Measurements from ENCODE around the gene TYW5. TPM values are rescaled to one million over a fixed set of nuclear protein-coding genes. Genes with fewer than 3 reads are reported as not detected.

TYW5 gene, protein sequence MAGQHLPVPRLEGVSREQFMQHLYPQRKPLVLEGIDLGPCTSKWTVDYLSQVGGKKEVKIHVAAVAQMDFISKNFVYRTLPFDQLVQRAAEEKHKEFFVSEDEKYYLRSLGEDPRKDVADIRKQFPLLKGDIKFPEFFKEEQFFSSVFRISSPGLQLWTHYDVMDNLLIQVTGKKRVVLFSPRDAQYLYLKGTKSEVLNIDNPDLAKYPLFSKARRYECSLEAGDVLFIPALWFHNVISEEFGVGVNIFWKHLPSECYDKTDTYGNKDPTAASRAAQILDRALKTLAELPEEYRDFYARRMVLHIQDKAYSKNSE
- 3.6 and 4.7 TPM in 2 replicates for polyA plus RNA-seq (2012; rRNA removed)
- 3.7 and 4.7 TPM in 2 replicates for polyA plus RNA-seq (2012; cell fraction: cytosol; rRNA removed)
- polyA plus RNA-seq (2012; cell fraction: nucleus; rRNA removed): 5.6 and 12.3 TPM in 2 replicates

DNA sequence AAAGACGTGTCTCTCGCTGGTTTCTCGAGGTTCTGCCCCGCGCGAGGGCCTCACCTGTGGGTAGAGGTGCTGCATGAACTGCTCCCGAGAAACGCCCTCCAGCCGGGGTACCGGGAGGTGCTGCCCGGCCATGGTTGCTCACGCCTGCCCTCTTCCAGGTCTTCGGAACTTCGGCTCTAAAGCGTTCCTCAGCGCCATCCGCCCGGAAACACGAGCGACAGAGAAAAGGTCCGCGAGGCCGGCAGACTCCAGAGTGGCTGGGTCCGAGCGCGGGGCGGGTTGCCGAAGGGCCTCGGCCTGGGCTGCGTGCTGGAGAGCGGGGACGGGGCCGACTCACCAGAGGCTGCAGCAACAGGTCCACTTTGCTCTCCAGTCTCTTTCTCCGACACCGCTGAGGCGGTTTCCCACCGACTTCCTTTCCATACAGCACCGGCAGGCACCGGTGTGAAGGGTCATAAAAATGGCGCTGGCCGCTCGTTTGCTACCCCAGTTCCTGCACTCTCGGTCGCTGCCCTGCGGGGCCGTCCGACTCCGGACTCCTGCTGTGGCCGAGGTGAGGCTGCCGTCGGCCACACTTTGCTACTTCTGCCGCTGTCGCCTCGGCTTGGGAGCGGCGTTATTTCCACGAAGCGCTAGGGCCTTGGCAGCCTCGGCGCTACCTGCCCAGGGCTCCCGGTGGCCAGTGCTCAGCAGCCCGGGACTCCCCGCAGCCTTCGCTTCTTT lies at the start of gene TYW5, which contains the start of gene MAIP1:
TYW5 (minus strand) TSS at position 153 of the 723 bp plus-strand sequence; CDS start at position 132, 21 bp downstream.
MAIP1 (plus strand) TSS at position 244 of the 723 bp plus-strand sequence; CDS start at position 461, 217 bp downstream.
- ChIA-PET POLR2A (no interaction called here), CTCF (interaction anchor here (1.4 kb wide), 1 partner anchor 34 kb away, joined by 3 read pairs; no protein-coding TSS in a partner anchor)
- H3K36me3 ChIP-seq (replicated peaks in 1 of 2; ENCODE audit: control insufficient read depth in 1 of 2, insufficient read depth in 2 of 2, low read length in 1 of 2): peaks cover 17 to 42% of the 10 kb centered on the region in 2 experiments
- H3K9ac ChIP-seq: peak within 1 kb of the TSS; percentile 90
- no peaks in the 10 kb centered on the region for H3K27me3 ChIP-seq (ENCODE audit: insufficient read depth)
- no peaks in the 10 kb centered on the region for H4K20me1 ChIP-seq (ENCODE audit: insufficient read depth)
- H3F3A ChIP-seq (replicated peaks; ENCODE audit: insufficient read depth): peaks cover 11% of the 10 kb centered on the region
- no peaks in the 10 kb centered on the region for H3K9me2 ChIP-seq
- no peaks in the 10 kb centered on the region for H3K9me3 ChIP-seq
- TF ChIP-seq JUND (IDR thresholded peaks at IDR 0.05) (no peak), EP300 (IDR thresholded peaks at IDR 0.05; ENCODE audit: borderline replicate concordance in 1 of 2, low read depth in 1 of 2, low read length in 1 of 2) (0 out of 4 replicates have a peak, but pooled peaks of 1 of the 2 experiments have one; percentile 36), MXI1 (IDR thresholded peaks at IDR 0.05; ENCODE audit: low read depth, low read length) (peak; percentile 66; the same call in 1 of the 2 replicates), SMC3 (IDR thresholded peaks at IDR 0.05; ENCODE audit: low read depth, low read length) (no peak), MEF2A (IDR thresholded peaks at IDR 0.05; ENCODE audit: borderline replicate concordance, low read depth) (peak; percentile 49; the same call in 1 of the 2 replicates), NFIC (IDR thresholded peaks at IDR 0.05; ENCODE audit: borderline replicate concordance) (no peak), GABPA (IDR thresholded peaks at IDR 0.05; ENCODE audit: low read depth) (peak; percentile 83), TAF1 (IDR thresholded peaks at IDR 0.05; ENCODE audit: borderline replicate concordance, low read depth, low read length) (peak; percentile 90), NRF1 (IDR thresholded peaks at IDR 0.05; ENCODE audit: low read depth, low read length) (no peak), FOXJ3 (CRISPR knock-in tag; IDR thresholded peaks at IDR 0.05) (0 out of 2 replicates have a peak, but pooled peaks have one; percentile 17), TCF12 (IDR thresholded peaks at IDR 0.05) (peak; percentile 31; the same call in 1 of the 2 replicates), FOXM1 (IDR thresholded peaks at IDR 0.05; ENCODE audit: low read depth) (no peak), ELF1 (IDR thresholded peaks at IDR 0.05) (peak; percentile 73), FOSL2 (IDR thresholded peaks at IDR 0.05; ENCODE audit: borderline replicate concordance, low read depth) (0 out of 2 replicates have a peak, but pooled peaks have one; percentile 26), POLR2AphosphoS5 (IDR thresholded peaks at IDR 0.05; ENCODE audit: low read depth, low read length) (peak; percentile 94), SIN3A (IDR thresholded peaks at IDR 0.05; ENCODE audit: borderline replicate concordance, low read depth, low read length) (0 out of 2 replicates have a peak, but pooled peaks have one; percentile 34), YY1 (IDR thresholded peaks at IDR 0.05; ENCODE audit: low read depth) (peak; percentile 97)
- TF ChIP-seq, protein P1, sequence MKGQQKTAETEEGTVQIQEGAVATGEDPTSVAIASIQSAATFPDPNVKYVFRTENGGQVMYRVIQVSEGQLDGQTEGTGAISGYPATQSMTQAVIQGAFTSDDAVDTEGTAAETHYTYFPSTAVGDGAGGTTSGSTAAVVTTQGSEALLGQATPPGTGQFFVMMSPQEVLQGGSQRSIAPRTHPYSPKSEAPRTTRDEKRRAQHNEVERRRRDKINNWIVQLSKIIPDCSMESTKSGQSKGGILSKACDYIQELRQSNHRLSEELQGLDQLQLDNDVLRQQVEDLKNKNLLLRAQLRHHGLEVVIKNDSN (IDR thresholded peaks at IDR 0.05; ENCODE audit: borderline replicate concordance, low read depth): peak; percentile 63
- TF ChIP-seq, protein P2, sequence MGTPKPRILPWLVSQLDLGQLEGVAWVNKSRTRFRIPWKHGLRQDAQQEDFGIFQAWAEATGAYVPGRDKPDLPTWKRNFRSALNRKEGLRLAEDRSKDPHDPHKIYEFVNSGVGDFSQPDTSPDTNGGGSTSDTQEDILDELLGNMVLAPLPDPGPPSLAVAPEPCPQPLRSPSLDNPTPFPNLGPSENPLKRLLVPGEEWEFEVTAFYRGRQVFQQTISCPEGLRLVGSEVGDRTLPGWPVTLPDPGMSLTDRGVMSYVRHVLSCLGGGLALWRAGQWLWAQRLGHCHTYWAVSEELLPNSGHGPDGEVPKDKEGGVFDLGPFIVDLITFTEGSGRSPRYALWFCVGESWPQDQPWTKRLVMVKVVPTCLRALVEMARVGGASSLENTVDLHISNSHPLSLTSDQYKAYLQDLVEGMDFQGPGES (IDR thresholded peaks at IDR 0.05; ENCODE audit: low read depth, low read length): no peak
- TF ChIP-seq, protein P3, sequence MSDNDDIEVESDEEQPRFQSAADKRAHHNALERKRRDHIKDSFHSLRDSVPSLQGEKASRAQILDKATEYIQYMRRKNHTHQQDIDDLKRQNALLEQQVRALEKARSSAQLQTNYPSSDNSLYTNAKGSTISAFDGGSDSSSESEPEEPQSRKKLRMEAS (IDR thresholded peaks at IDR 0.05; ENCODE audit: low read depth): peak; percentile 81
- TF ChIP-seq, protein P4, sequence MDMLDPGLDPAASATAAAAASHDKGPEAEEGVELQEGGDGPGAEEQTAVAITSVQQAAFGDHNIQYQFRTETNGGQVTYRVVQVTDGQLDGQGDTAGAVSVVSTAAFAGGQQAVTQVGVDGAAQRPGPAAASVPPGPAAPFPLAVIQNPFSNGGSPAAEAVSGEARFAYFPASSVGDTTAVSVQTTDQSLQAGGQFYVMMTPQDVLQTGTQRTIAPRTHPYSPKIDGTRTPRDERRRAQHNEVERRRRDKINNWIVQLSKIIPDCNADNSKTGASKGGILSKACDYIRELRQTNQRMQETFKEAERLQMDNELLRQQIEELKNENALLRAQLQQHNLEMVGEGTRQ (IDR thresholded peaks at IDR 0.05; ENCODE audit: borderline replicate concordance, low read depth, low read length): no peak
- TF ChIP-seq, protein P5, sequence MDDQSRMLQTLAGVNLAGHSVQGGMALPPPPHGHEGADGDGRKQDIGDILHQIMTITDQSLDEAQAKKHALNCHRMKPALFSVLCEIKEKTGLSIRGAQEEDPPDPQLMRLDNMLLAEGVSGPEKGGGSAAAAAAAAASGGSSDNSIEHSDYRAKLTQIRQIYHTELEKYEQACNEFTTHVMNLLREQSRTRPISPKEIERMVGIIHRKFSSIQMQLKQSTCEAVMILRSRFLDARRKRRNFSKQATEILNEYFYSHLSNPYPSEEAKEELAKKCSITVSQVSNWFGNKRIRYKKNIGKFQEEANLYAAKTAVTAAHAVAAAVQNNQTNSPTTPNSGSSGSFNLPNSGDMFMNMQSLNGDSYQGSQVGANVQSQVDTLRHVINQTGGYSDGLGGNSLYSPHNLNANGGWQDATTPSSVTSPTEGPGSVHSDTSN (IDR thresholded peaks at IDR 0.05): peak; percentile 28; the same call in 1 of the 2 replicates
- TF ChIP-seq, protein P6, sequence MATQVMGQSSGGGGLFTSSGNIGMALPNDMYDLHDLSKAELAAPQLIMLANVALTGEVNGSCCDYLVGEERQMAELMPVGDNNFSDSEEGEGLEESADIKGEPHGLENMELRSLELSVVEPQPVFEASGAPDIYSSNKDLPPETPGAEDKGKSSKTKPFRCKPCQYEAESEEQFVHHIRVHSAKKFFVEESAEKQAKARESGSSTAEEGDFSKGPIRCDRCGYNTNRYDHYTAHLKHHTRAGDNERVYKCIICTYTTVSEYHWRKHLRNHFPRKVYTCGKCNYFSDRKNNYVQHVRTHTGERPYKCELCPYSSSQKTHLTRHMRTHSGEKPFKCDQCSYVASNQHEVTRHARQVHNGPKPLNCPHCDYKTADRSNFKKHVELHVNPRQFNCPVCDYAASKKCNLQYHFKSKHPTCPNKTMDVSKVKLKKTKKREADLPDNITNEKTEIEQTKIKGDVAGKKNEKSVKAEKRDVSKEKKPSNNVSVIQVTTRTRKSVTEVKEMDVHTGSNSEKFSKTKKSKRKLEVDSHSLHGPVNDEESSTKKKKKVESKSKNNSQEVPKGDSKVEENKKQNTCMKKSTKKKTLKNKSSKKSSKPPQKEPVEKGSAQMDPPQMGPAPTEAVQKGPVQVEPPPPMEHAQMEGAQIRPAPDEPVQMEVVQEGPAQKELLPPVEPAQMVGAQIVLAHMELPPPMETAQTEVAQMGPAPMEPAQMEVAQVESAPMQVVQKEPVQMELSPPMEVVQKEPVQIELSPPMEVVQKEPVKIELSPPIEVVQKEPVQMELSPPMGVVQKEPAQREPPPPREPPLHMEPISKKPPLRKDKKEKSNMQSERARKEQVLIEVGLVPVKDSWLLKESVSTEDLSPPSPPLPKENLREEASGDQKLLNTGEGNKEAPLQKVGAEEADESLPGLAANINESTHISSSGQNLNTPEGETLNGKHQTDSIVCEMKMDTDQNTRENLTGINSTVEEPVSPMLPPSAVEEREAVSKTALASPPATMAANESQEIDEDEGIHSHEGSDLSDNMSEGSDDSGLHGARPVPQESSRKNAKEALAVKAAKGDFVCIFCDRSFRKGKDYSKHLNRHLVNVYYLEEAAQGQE (IDR thresholded peaks at IDR 0.05; ENCODE audit: low read depth, low read length): peak; percentile 48; the same call in 1 of the 2 replicates
- H2AFZ ChIP-seq (ENCODE audit: low read depth): peak within 1 kb of the TSS; percentile 88
- peaks cover 85% of the 10 kb centered on the region for H3K79me2 ChIP-seq (ENCODE audit: insufficient read depth)
- peak; percentile 90 for DNase-seq
- peak within 1 kb of the TSS; percentile 96 for H3K4me2 ChIP-seq
- WGBS (ENCODE audit: low lambda C conversion rate): under 1% methylated on average over 29 of the region's 64 CpGs
- H3K27ac ChIP-seq (ENCODE audit: low read depth in 2 of 2, low read length in 1 of 2): peak within 1 kb of the TSS; percentile 91 to 99
- peaks cover 0 to 8% of the 10 kb centered on the region in 2 experiments; a peak in 2 of 4 replicates for H3K4me1 ChIP-seq (ENCODE audit: control insufficient read depth in 1 of 2, insufficient read depth in 2 of 2, low read depth in 1 of 2, low read length in 1 of 2)
- peak within 1 kb of the TSS; percentile 98 to 99 for H3K4me3 ChIP-seq (ENCODE audit: low read depth in 2 of 2, low read length in 1 of 2)
